ENCODE measurements around the gene LZTS2.

DNA sequence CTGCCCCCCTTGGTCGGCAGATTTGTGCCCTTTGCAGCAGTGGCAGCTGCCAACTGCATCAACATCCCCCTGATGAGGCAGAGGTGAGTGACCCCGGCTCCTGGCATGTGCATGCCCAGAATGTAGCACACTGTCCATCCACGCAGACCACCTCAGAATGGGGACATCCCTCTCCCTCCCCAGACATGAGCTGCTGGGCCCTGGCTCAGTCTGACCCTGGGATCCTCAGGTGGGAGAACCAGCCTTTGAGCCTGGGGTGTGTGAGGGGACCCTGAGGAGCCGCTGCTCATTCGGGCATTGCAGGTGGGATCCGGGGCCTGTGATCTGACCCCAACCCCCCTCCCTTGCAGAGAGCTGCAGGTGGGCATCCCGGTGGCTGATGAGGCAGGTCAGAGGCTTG lies 37.1 kb downstream of the LZTS2 start:
- no peak for TF ChIP-seq ZZZ3 (IDR thresholded peaks at IDR 0.05; ENCODE audit: control insufficient read depth, insufficient read length, low read depth)
- no peak for TF ChIP-seq NFIC (IDR thresholded peaks at IDR 0.05; ENCODE audit: low read depth, low read length)
